ENCODE measurements around the gene CSNK1A1.

- TF ChIP-seq POLR2A (IDR thresholded peaks at IDR 0.05) = no peak
- no peak for TF ChIP-seq CTCF (IDR thresholded peaks at IDR 0.05)
Observed at GRCh38 chr5:149593370-149593769, 42.1 kb upstream of the CSNK1A1 start.
